ENCODE results near the gene MAP7D2.
"Not testable (repeated sequence)": the region's sequence is repeated elsewhere in the genome, so short reads cannot be mapped to it uniquely, and the experiment has no call there.

Gene MAP7D2

GRCh38 chrX:20129547-20129946 lies 12.8 kb upstream of the MAP7D2 start:
- Mint-ChIP-seq H3K4me3 (no peak overlapping the region), H3K9me3 (no peaks in the 10 kb centered on the region), H3K36me3 (peaks cover 77% of the 10 kb centered on the region), H3K4me1 (no peaks in the 10 kb centered on the region), H3K27ac (no peak overlapping the region)
- ATAC-seq (no peak), DNase-seq (ENCODE audit: low spot score in 2 of 2) (no peak)

GRCh38 chrX:20128670-20129069 lies 12.0 kb upstream of the MAP7D2 start:
- peaks cover 74% of the 10 kb centered on the region for H3K36me3 Mint-ChIP-seq
- H3K9me3 Mint-ChIP-seq, result no peaks in the 10 kb centered on the region
- no peaks in the 10 kb centered on the region for H3K4me1 Mint-ChIP-seq
- no peak for DNase-seq (ENCODE audit: low spot score in 2 of 2)
- H3K4me3 Mint-ChIP-seq, result no peak overlapping the region
- no peak for ATAC-seq
- H3K27ac Mint-ChIP-seq, result no peak overlapping the region

GRCh38 chrX:20127440-20127839 lies 10.7 kb upstream of the MAP7D2 start:
- not testable (repeated sequence) for H3K4me3 Mint-ChIP-seq

GRCh38 chrX:20126833-20127232 lies 10.1 kb upstream of the MAP7D2 start:
- not testable (repeated sequence) for H3K27ac Mint-ChIP-seq; H3K9me3 Mint-ChIP-seq; DNase-seq (ENCODE audit: low spot score in 2 of 2); ATAC-seq; H3K4me3 Mint-ChIP-seq; H3K4me1 Mint-ChIP-seq
- H3K36me3 Mint-ChIP-seq, result peaks cover 58% of the 10 kb centered on the region

More at GRCh38 chrX:20127440-20127839, 10.7 kb upstream of the MAP7D2 start:
- not testable (repeated sequence) for H3K4me1 Mint-ChIP-seq; H3K27ac Mint-ChIP-seq; DNase-seq (ENCODE audit: low spot score in 2 of 2); H3K9me3 Mint-ChIP-seq; ATAC-seq
- peaks cover 64% of the 10 kb centered on the region for H3K36me3 Mint-ChIP-seq

- ATAC-seq (no peak), DNase-seq (ENCODE audit: low spot score in 2 of 2) (no peak)
- Mint-ChIP-seq H3K36me3 (peaks cover 40% of the 10 kb centered on the region), H3K4me3 (no peak overlapping the region), H3K27ac (no peak overlapping the region), H3K4me1 (no peaks in the 10 kb centered on the region), H3K9me3 (no peaks in the 10 kb centered on the region)
These were observed 8.3 kb upstream of the MAP7D2 start for GRCh38 chrX:20124964-20125363.

- ATAC-seq (no peak), DNase-seq (ENCODE audit: low spot score in 2 of 2) (no peak)
- no peak overlapping the region for H3K4me3 Mint-ChIP-seq
- H3K9me3 Mint-ChIP-seq, result no peaks in the 10 kb centered on the region
- H3K36me3 Mint-ChIP-seq, result no peaks in the 10 kb centered on the region
- no peaks in the 10 kb centered on the region for H3K4me1 Mint-ChIP-seq
- no peak overlapping the region for H3K27ac Mint-ChIP-seq
These were observed 1.5 kb upstream of the MAP7D2 start for GRCh38 chrX:20118065-20118824.

GRCh38 chrX:20116087-20116576 lies 575 bp downstream of the MAP7D2 start:
- no peak overlapping the region for H3K27ac Mint-ChIP-seq
- DNase-seq (ENCODE audit: low spot score in 2 of 2) (no peak), ATAC-seq (no peak)
- H3K4me1 Mint-ChIP-seq, result no peaks in the 10 kb centered on the region
- peak overlapping the region; percentile 18 for H3K4me3 Mint-ChIP-seq
- no peaks in the 10 kb centered on the region for H3K36me3 Mint-ChIP-seq
- no peaks in the 10 kb centered on the region for H3K9me3 Mint-ChIP-seq

GRCh38 chrX:20112022-20112774 lies 4.5 kb downstream of the MAP7D2 start:
- H3K4me3 Mint-ChIP-seq, result no peak overlapping the region
- H3K36me3 Mint-ChIP-seq, result no peaks in the 10 kb centered on the region
- DNase-seq (ENCODE audit: low spot score in 2 of 2) (no peak), ATAC-seq (no peak)
- H3K4me1 Mint-ChIP-seq, result no peaks in the 10 kb centered on the region
- no peak overlapping the region for H3K27ac Mint-ChIP-seq
- H3K9me3 Mint-ChIP-seq, result no peaks in the 10 kb centered on the region

GRCh38 chrX:20111271-20111670 lies 5.4 kb downstream of the MAP7D2 start:
- H3K9me3 Mint-ChIP-seq, result no peaks in the 10 kb centered on the region

GRCh38 chrX:20101934-20102581 lies 14.6 kb downstream of the MAP7D2 start:
- DNase-seq (ENCODE audit: low spot score in 2 of 2), result no peak
- H3K27ac Mint-ChIP-seq, result no peak overlapping the region
- no peak for ATAC-seq
- peaks cover 6% of the 10 kb centered on the region for H3K4me1 Mint-ChIP-seq
- H3K4me3 Mint-ChIP-seq, result no peak overlapping the region
- no peaks in the 10 kb centered on the region for H3K9me3 Mint-ChIP-seq
- H3K36me3 Mint-ChIP-seq, result no peaks in the 10 kb centered on the region

More at GRCh38 chrX:20111271-20111670, 5.4 kb downstream of the MAP7D2 start:
- Mint-ChIP-seq H3K27ac (no peak overlapping the region), H3K36me3 (no peaks in the 10 kb centered on the region), H3K4me1 (no peaks in the 10 kb centered on the region), H3K4me3 (no peak overlapping the region)
- ATAC-seq (no peak), DNase-seq (ENCODE audit: low spot score in 2 of 2) (no peak)

GRCh38 chrX:20091499-20091898 lies 25.2 kb downstream of the MAP7D2 start:
- Mint-ChIP-seq H3K36me3 (no peaks in the 10 kb centered on the region), H3K27ac (no peak overlapping the region), H3K4me1 (no peaks in the 10 kb centered on the region), H3K9me3 (no peaks in the 10 kb centered on the region), H3K4me3 (no peak overlapping the region)
- DNase-seq (ENCODE audit: low spot score in 2 of 2) (no peak), ATAC-seq (no peak)

- no peak overlapping the region for H3K27ac Mint-ChIP-seq
- no peaks in the 10 kb centered on the region for H3K4me1 Mint-ChIP-seq
- no peak overlapping the region for H3K4me3 Mint-ChIP-seq
- ATAC-seq (no peak), DNase-seq (ENCODE audit: low spot score in 2 of 2) (no peak)
- no peaks in the 10 kb centered on the region for H3K9me3 Mint-ChIP-seq
- H3K36me3 Mint-ChIP-seq, result no peaks in the 10 kb centered on the region
These were observed 26.9 kb downstream of the MAP7D2 start for GRCh38 chrX:20089845-20090244.

GRCh38 chrX:20080277-20080676 lies 36.4 kb downstream of the MAP7D2 start:
- Mint-ChIP-seq H3K36me3 (no peaks in the 10 kb centered on the region), H3K4me1 (no peaks in the 10 kb centered on the region), H3K4me3 (no peak overlapping the region), H3K9me3 (no peaks in the 10 kb centered on the region), H3K27ac (no peak overlapping the region)
- ATAC-seq, result no peak
- no peak for DNase-seq (ENCODE audit: low spot score in 2 of 2)

- Mint-ChIP-seq H3K4me1 (no peaks in the 10 kb centered on the region), H3K4me3 (no peak overlapping the region), H3K36me3 (no peaks in the 10 kb centered on the region), H3K27ac (no peak overlapping the region), H3K9me3 (no peaks in the 10 kb centered on the region)
- DNase-seq (ENCODE audit: low spot score in 2 of 2) (no peak), ATAC-seq (no peak)
These were observed 45.1 kb downstream of the MAP7D2 start for GRCh38 chrX:20071511-20072079.

All from stimulated activated effector memory CD8-positive, alpha-beta T cell treated with anti-CD3 and anti-CD28 coated beads, Interleukin-12 subunit alpha, Interleukin-12 subunit beta, amount 100 ng/mL, for 72 hours (primary cell).